Adipose tissue (tissue), 3 donors: ENCODE data around the gene DHX8. TPM values are rescaled to one million over a fixed set of nuclear protein-coding genes. Genes with fewer than 3 reads are reported as not detected.

Source experiments
- H3K27ac ChIP-seq: one replicate; pipeline ENCODE4 v1.5.1; 2013; ENCODE audit warnings: low read depth, low read length
- WGBS, 3 donors: extraction: QIAGEN DNeasy Blood & Tissue Kit; methylation state at CpG; one replicate each; pipeline ENCODE4 v1.1.7; 2013; 5-methylcytosine and 5-hydroxymethylcytosine counted together
- polyA plus RNA-seq, 3 donors: library from polyadenylated mRNA; stranded (reverse); fragments of 200-250 nt; gene quantifications; one replicate each; pipeline ENCODE4 v1.2.3, GENCODE V29; 2013
- donor health status: healthy with polysubstance abuse.
- donor health status: Bipolar disorder and iron deficiency.
- donor health status: healthy.

Gene DHX8
- polyA plus RNA-seq, 3 donors = 12.9 to 18.2 (median 16.7) TPM

- 72 to 83% (median 77%) methylated on average over 7 of the region's 7 CpGs for WGBS, 3 donors
- no peak overlapping the region for H3K27ac ChIP-seq
Measured at GRCh38 chr17:43559161-43559816, 75.5 kb downstream of the DHX8 start.

GRCh38 chr17:43560461-43561427, 77.0 kb downstream of the DHX8 start:
- H3K27ac ChIP-seq = no peak overlapping the region
- WGBS, 3 donors = 81 to 89% (median 88%) methylated on average over 7 of the region's 7 CpGs

GRCh38 chr17:43562679-43563599, 79.2 kb downstream of the DHX8 start:
- 9 to 19% (median 11%) methylated on average over 19 of the region's 19 CpGs for WGBS, 3 donors
- no peak overlapping the region for H3K27ac ChIP-seq

GRCh38 chr17:43563600-43564594, 80.1 kb downstream of the DHX8 start:
- H3K27ac ChIP-seq = no peak overlapping the region
- WGBS, 3 donors = 59 to 68% (median 64%) methylated on average over 15 of the region's 15 CpGs

- WGBS, 3 donors = 81 to 97% (median 92%) methylated on average over 5 of the region's 5 CpGs
- H3K27ac ChIP-seq = no peak overlapping the region
Measured at GRCh38 chr17:43568506-43569082, 84.8 kb downstream of the DHX8 start.

GRCh38 chr17:43570518-43570928, 86.7 kb downstream of the DHX8 start:
- 88 to 95% (median 90%) methylated on average over 3 of the region's 3 CpGs for WGBS, 3 donors
- H3K27ac ChIP-seq = no peak overlapping the region

- no peak overlapping the region for H3K27ac ChIP-seq
- WGBS, 3 donors = 82 to 92% (median 90%) methylated on average over 5 of the region's 5 CpGs
Measured at GRCh38 chr17:43572368-43572980, 88.7 kb downstream of the DHX8 start.

GRCh38 chr17:43573579-43574321, 90.0 kb downstream of the DHX8 start:
- 27 to 64% (median 63%) methylated on average over 7 of the region's 7 CpGs for WGBS, 3 donors
- H3K27ac ChIP-seq = no peak overlapping the region

- H3K27ac ChIP-seq = no peak overlapping the region
Measured at GRCh38 chr17:43574348-43574747, 90.6 kb downstream of the DHX8 start.

GRCh38 chr17:43574896-43575525, 91.2 kb downstream of the DHX8 start:
- no peak overlapping the region for H3K27ac ChIP-seq
- 27 to 38% (median 32%) methylated on average over 5 of the region's 5 CpGs for WGBS, 3 donors

More at GRCh38 chr17:43574348-43574747, 90.6 kb downstream of the DHX8 start:
- 51 to 81% (median 80%) methylated on average over 13 of the region's 13 CpGs for WGBS, 3 donors

Other genes with a start within 250 kb of the DHX8 start
- gene RNU2-1, start 250.0 kb upstream of the DHX8 start, polyA plus RNA-seq = not detected
- gene ARL4D, start 85.0 kb upstream of the DHX8 start, polyA plus RNA-seq = 10 to 100 TPM in 2 of 3 donors, 1 to 10 TPM in 1; 7.2 to 58.1 (median 15.1) TPM
- 1 to 10 TPM in 1 of 3 donors, under 1 TPM in 2; 0.16 to 2.2 (median 0.91) TPM for gene ETV4, start 62.4 kb downstream of the DHX8 start, polyA plus RNA-seq
- 10 to 100 TPM in 2 of 3 donors, 1 to 10 TPM in 1; 1.7 to 30.4 (median 27.6) TPM for gene MEOX1, start 177.9 kb downstream of the DHX8 start, polyA plus RNA-seq